Measurements from ENCODE around the gene CFAP65.

Gene CFAP65

GRCh38 chr2:218961229-218961628, 80.1 kb downstream of the CFAP65 start:
- CTCF ChIA-PET: no interaction called here
- POLR2A ChIA-PET: no interaction called here
- Histone ChIP-seq H3K27ac (ENCODE audit: insufficient read depth in 1 of 2, low read depth in 1 of 2, low read length in 2 of 2, poor library complexity in 1 of 2, severe bottlenecking in 2 of 2) (no peak overlapping the region), H3K27me3 (replicated peaks in 2 of 5; ENCODE audit: control insufficient read depth in 4 of 5, insufficient read depth in 5 of 5, low read length in 4 of 5) (peaks cover 14 to 98% (median 44%) of the 10 kb centered on the region in 5 experiments), H3K9me3 (ENCODE audit: control extremely low read depth in 1 of 5, control insufficient read depth in 4 of 5, insufficient read depth in 2 of 5, low read depth in 1 of 5, low read length in 4 of 5) (peaks cover 0 to 4% (median 2%) of the 10 kb centered on the region in 5 experiments), H3K4me1 (ENCODE audit: control extremely low read depth in 1 of 4, control insufficient read depth in 4 of 4, insufficient read depth in 4 of 4, low read length in 3 of 4) (peaks cover 0 to 24% (median 10%) of the 10 kb centered on the region in 4 experiments), H3K36me3 (ENCODE audit: control insufficient read depth in 4 of 4, insufficient read depth in 4 of 4, low read length in 3 of 4) (no peaks in the 10 kb centered on the region), H3K4me3 (ENCODE audit: control insufficient read depth in 1 of 7, extremely low read depth in 1 of 7, insufficient read depth in 4 of 7, low read depth in 2 of 7, low read length in 6 of 7) (no peak overlapping the region)
- WGBS (ENCODE audit: insufficient coverage): 14% methylated on average over 4 of the region's 4 CpGs
- no peak for DNase-seq

GRCh38 chr2:218960309-218961165, 80.8 kb downstream of the CFAP65 start:
- Histone ChIP-seq H3K27ac (ENCODE audit: insufficient read depth in 1 of 2, low read depth in 1 of 2, low read length in 2 of 2, poor library complexity in 1 of 2, severe bottlenecking in 2 of 2) (no peak overlapping the region), H3K27me3 (replicated peaks in 2 of 5; ENCODE audit: control insufficient read depth in 4 of 5, insufficient read depth in 5 of 5, low read length in 4 of 5) (peaks cover 14 to 99% (median 46%) of the 10 kb centered on the region in 5 experiments), H3K36me3 (ENCODE audit: control insufficient read depth in 4 of 4, insufficient read depth in 4 of 4, low read length in 3 of 4) (no peaks in the 10 kb centered on the region), H3K4me3 (ENCODE audit: control insufficient read depth in 1 of 7, extremely low read depth in 1 of 7, insufficient read depth in 4 of 7, low read depth in 2 of 7, low read length in 6 of 7) (no peak overlapping the region), H3K9me3 (ENCODE audit: control extremely low read depth in 1 of 5, control insufficient read depth in 4 of 5, insufficient read depth in 2 of 5, low read depth in 1 of 5, low read length in 4 of 5) (peaks cover 0 to 4% (median 2%) of the 10 kb centered on the region in 5 experiments), H3K4me1 (ENCODE audit: control extremely low read depth in 1 of 4, control insufficient read depth in 4 of 4, insufficient read depth in 4 of 4, low read length in 3 of 4) (peaks cover 0 to 24% (median 10%) of the 10 kb centered on the region in 4 experiments)
- DNase-seq: no peak
- 3% methylated on average over 75 of the region's 87 CpGs for WGBS (ENCODE audit: insufficient coverage)
- ChIA-PET CTCF (no interaction called here), POLR2A (no interaction called here)

- Histone ChIP-seq H3K9me3 (ENCODE audit: control extremely low read depth in 1 of 5, control insufficient read depth in 4 of 5, insufficient read depth in 2 of 5, low read depth in 1 of 5, low read length in 4 of 5) (peaks cover 0 to 4% (median 2%) of the 10 kb centered on the region in 5 experiments), H3K27ac (ENCODE audit: insufficient read depth in 1 of 2, low read depth in 1 of 2, low read length in 2 of 2, poor library complexity in 1 of 2, severe bottlenecking in 2 of 2) (no peak overlapping the region), H3K36me3 (ENCODE audit: control insufficient read depth in 4 of 4, insufficient read depth in 4 of 4, low read length in 3 of 4) (no peaks in the 10 kb centered on the region), H3K4me3 (ENCODE audit: control insufficient read depth in 1 of 7, extremely low read depth in 1 of 7, insufficient read depth in 4 of 7, low read depth in 2 of 7, low read length in 6 of 7) (peak overlapping the region in 6 of 7 experiments; percentile 19 to 70 (median 48)), H3K4me1 (ENCODE audit: control extremely low read depth in 1 of 4, control insufficient read depth in 4 of 4, insufficient read depth in 4 of 4, low read length in 3 of 4) (peaks cover 0 to 24% (median 10%) of the 10 kb centered on the region in 4 experiments), H3K27me3 (replicated peaks in 2 of 5; ENCODE audit: control insufficient read depth in 4 of 5, insufficient read depth in 5 of 5, low read length in 4 of 5) (peaks cover 14 to 99% (median 47%) of the 10 kb centered on the region in 5 experiments)
- POLR2A ChIA-PET: no interaction called here
- CTCF ChIA-PET: interaction anchor here (0.9 kb wide), 1 partner anchor 63 kb away, joined by 3 read pairs; no protein-coding TSS in a partner anchor
- 2% methylated on average over 57 of the region's 67 CpGs for WGBS (ENCODE audit: insufficient coverage)
- DNase-seq: no peak
Observed at GRCh38 chr2:218959761-218960308, 81.5 kb downstream of the CFAP65 start.

DNA sequence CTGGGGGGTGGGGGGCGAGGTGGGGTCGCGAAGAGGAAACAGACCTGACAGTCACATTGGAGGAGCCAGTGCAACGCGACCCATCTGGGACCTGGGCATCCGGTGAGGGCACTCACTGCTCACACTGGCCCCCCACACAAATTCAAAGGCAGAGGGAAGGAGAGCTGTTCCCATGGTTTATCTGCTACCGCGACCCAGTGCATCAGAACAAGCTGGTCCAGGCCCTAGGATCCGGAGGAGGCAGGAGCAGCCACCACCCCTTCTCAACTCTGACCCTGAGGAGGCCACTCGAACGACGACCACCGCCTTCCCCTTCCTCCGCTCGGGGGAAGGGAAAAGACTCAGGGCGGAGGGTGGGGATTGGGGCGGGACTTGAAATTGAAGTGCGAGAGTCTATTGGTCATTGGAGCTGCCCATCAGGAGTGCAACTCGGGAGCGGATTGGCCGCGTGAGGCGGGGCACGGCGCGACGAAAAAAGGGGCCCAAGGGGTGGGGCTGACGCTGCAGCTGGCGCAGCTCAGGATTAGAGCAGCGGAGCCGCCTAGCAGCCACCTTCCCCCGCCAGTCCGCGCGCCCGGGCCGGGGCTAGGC, 82.1 kb downstream of the CFAP65 start, which contains the start of gene CDK5R2:
Gene CDK5R2 (plus strand): TSS at position 526 of the 591 bp plus-strand sequence. CDS start 155 bp downstream, outside the sequence.
- POLR2A ChIA-PET: no interaction called here
- 3% methylated on average over 29 of the region's 37 CpGs for WGBS (ENCODE audit: insufficient coverage)
- peak within 1 kb of the TSS in 6 of 7 experiments; percentile 19 to 70 (median 48) for H3K4me3 ChIP-seq (ENCODE audit: control insufficient read depth in 1 of 7, extremely low read depth in 1 of 7, insufficient read depth in 4 of 7, low read depth in 2 of 7, low read length in 6 of 7)

DNA sequence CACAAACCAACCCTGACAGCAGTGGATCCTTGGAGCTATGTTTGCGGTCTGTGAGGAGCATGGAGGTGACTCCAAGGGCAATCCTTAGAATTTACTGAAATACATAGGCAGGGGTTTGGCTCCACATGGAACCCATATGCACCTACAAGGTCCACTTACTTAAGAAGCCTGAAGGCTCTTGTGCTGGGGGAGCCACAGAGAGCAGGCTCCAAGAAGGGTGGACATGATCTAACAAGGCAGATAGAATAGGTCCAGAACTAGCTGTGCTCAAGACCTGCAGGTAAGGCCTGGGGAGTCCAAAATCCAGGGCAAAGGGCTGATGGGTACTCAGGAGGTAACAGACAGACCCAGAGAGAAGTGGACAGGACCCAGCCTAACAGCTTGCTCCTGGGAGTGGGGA, 83.0 kb downstream of the CFAP65 start:
- no CpG with 5 or more reads among the region's 1 CpG for WGBS (ENCODE audit: insufficient coverage)
- no peaks in the 10 kb centered on the region for H3K36me3 ChIP-seq (ENCODE audit: control insufficient read depth in 4 of 4, insufficient read depth in 4 of 4, low read length in 3 of 4)
- CTCF ChIA-PET: interaction anchor here (0.6 to 1.6 kb wide), 3 partner anchors 22 to 109 kb away, joined by 3 to 4 read pairs (median 3); no protein-coding TSS in a partner anchor
- H3K27ac ChIP-seq (ENCODE audit: insufficient read depth in 1 of 2, low read depth in 1 of 2, low read length in 2 of 2, poor library complexity in 1 of 2, severe bottlenecking in 2 of 2): no peak overlapping the region
- H3K9me3 ChIP-seq (ENCODE audit: control extremely low read depth in 1 of 5, control insufficient read depth in 4 of 5, insufficient read depth in 2 of 5, low read depth in 1 of 5, low read length in 4 of 5): peaks cover 0 to 4% (median 2%) of the 10 kb centered on the region in 5 experiments
- POLR2A ChIA-PET: interaction anchor here (0.9 kb wide), 1 partner anchor 94 kb away, joined by 3 read pairs; no protein-coding TSS in a partner anchor
- no peak overlapping the region for H3K4me3 ChIP-seq (ENCODE audit: control insufficient read depth in 1 of 7, extremely low read depth in 1 of 7, insufficient read depth in 4 of 7, low read depth in 2 of 7, low read length in 6 of 7)
- H3K4me1 ChIP-seq (ENCODE audit: control extremely low read depth in 1 of 4, control insufficient read depth in 4 of 4, insufficient read depth in 4 of 4, low read length in 3 of 4): peaks cover 0 to 24% (median 10%) of the 10 kb centered on the region in 4 experiments
- DNase-seq: no peak
- H3K27me3 ChIP-seq (replicated peaks in 2 of 5; ENCODE audit: control insufficient read depth in 4 of 5, insufficient read depth in 5 of 5, low read length in 4 of 5): peaks cover 6 to 93% (median 44%) of the 10 kb centered on the region in 5 experiments

More for the DNA sequence above, 82.1 kb downstream of the CFAP65 start, which contains the start of gene CDK5R2:
- Histone ChIP-seq H3K9me3 (ENCODE audit: control extremely low read depth in 1 of 5, control insufficient read depth in 4 of 5, insufficient read depth in 2 of 5, low read depth in 1 of 5, low read length in 4 of 5) (peaks cover 0 to 4% (median 2%) of the 10 kb centered on the region in 5 experiments), H3K27ac (ENCODE audit: insufficient read depth in 1 of 2, low read depth in 1 of 2, low read length in 2 of 2, poor library complexity in 1 of 2, severe bottlenecking in 2 of 2) (no peak within 1 kb of the TSS), H3K4me1 (ENCODE audit: control extremely low read depth in 1 of 4, control insufficient read depth in 4 of 4, insufficient read depth in 4 of 4, low read length in 3 of 4) (peaks cover 0 to 24% (median 10%) of the 10 kb centered on the region in 4 experiments), H3K36me3 (ENCODE audit: control insufficient read depth in 4 of 4, insufficient read depth in 4 of 4, low read length in 3 of 4) (no peaks in the 10 kb centered on the region), H3K27me3 (replicated peaks in 2 of 5; ENCODE audit: control insufficient read depth in 4 of 5, insufficient read depth in 5 of 5, low read length in 4 of 5) (peaks cover 11 to 96% (median 49%) of the 10 kb centered on the region in 5 experiments)
- peak; percentile 85 to 91 (median 90) for DNase-seq
- CTCF ChIA-PET: interaction anchor here (0.9 to 1.6 kb wide), 2 partner anchors 21 to 63 kb away, joined by 3 to 4 read pairs; no protein-coding TSS in a partner anchor

DNA sequence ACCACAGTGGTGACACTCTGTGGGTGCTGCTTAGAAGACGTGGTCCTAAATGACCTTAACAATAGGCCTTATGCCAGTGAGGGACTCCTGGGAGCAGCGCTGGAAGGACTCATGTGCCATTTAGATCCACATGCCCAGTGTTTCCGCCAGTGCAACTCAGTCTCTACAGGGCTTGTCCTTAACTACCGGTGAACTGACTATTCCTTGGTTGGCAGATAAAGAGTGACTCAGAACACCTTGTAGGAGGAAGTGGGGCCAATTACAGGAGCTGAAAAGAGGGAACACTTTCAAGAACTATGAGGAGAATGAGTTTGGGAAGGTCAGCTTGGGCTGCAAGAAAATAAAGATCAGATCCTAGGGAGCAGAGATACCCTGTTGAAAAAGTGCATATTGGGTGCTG, 83.6 kb downstream of the CFAP65 start:
- peaks cover 0 to 24% (median 10%) of the 10 kb centered on the region in 4 experiments for H3K4me1 ChIP-seq (ENCODE audit: control extremely low read depth in 1 of 4, control insufficient read depth in 4 of 4, insufficient read depth in 4 of 4, low read length in 3 of 4)
- H3K4me3 ChIP-seq (ENCODE audit: control insufficient read depth in 1 of 7, extremely low read depth in 1 of 7, insufficient read depth in 4 of 7, low read depth in 2 of 7, low read length in 6 of 7): no peak overlapping the region
- 87% methylated on average over 3 of the region's 4 CpGs for WGBS (ENCODE audit: insufficient coverage)
- peaks cover 8 to 89% (median 42%) of the 10 kb centered on the region in 5 experiments for H3K27me3 ChIP-seq (replicated peaks in 2 of 5; ENCODE audit: control insufficient read depth in 4 of 5, insufficient read depth in 5 of 5, low read length in 4 of 5)
- no peak overlapping the region for H3K27ac ChIP-seq (ENCODE audit: insufficient read depth in 1 of 2, low read depth in 1 of 2, low read length in 2 of 2, poor library complexity in 1 of 2, severe bottlenecking in 2 of 2)
- H3K36me3 ChIP-seq (ENCODE audit: control insufficient read depth in 4 of 4, insufficient read depth in 4 of 4, low read length in 3 of 4): no peaks in the 10 kb centered on the region
- DNase-seq: no peak
- POLR2A ChIA-PET: interaction anchor here (0.9 kb wide), 1 partner anchor 93 kb away, joined by 3 read pairs; no protein-coding TSS in a partner anchor
- CTCF ChIA-PET: interaction anchor here (0.9 to 1.6 kb wide), 2 partner anchors 23 to 81 kb away, joined by 3 to 4 read pairs; no protein-coding TSS in a partner anchor
- H3K9me3 ChIP-seq (ENCODE audit: control extremely low read depth in 1 of 5, control insufficient read depth in 4 of 5, insufficient read depth in 2 of 5, low read depth in 1 of 5, low read length in 4 of 5): peaks cover 0 to 3% (median 2%) of the 10 kb centered on the region in 5 experiments

Measured in common myeloid progenitor, CD34-positive (primary cell).